GM23248 (cell line): ENCODE data around the gene DFFB. TPM values are rescaled to one million over a fixed set of nuclear protein-coding genes. Genes with fewer than 3 reads are reported as not detected.

Experiments
- DNase-seq: peaks from one replicate; pipeline ENCODE4 v3.0.0-alpha.2; 2015
- H2AFZ ChIP-seq: fragments of 200-600 bp; sonication (generic); 2 replicates; pipeline ENCODE4 v1.6.1; 2016; ENCODE audit warnings: antibody characterized with exemption
- H3F3A ChIP-seq: fragments of 200-600 bp; sonication (generic); 2 replicates; pipeline ENCODE4 v1.6.1; 2016; ENCODE audit warnings: mild to moderate bottlenecking, antibody characterized with exemption, mixed run types; ENCODE audit not compliant: insufficient read depth
- H3K27ac ChIP-seq: fragments of 200-600 bp; sonication (generic); 2 replicates; pipeline ENCODE4 v1.5.1; 2016; ENCODE audit warnings: mild to moderate bottlenecking
- H3K27me3 ChIP-seq: fragments of 200-600 bp; sonication (generic); replicated peaks from 2 replicates; pipeline ENCODE4 v1.6.1; 2016; ENCODE audit warnings: mild to moderate bottlenecking; ENCODE audit not compliant: insufficient read depth
- H3K36me3 ChIP-seq: fragments of 200-600 bp; sonication (generic); 2 replicates; pipeline ENCODE4 v1.6.1; 2016; ENCODE audit warnings: low read depth, mild to moderate bottlenecking
- H3K4me1 ChIP-seq: fragments of 200-600 bp; sonication (generic); 2 replicates; pipeline ENCODE4 v1.6.1; 2016; ENCODE audit warnings: mild to moderate bottlenecking; ENCODE audit not compliant: insufficient read depth
- H3K4me2 ChIP-seq: fragments of 200-600 bp; sonication (generic); one replicate; pipeline ENCODE4 v1.6.1; 2016; ENCODE audit warnings: mild to moderate bottlenecking; ENCODE audit not compliant: unreplicated experiment
- H3K4me3 ChIP-seq: fragments of 200-600 bp; sonication (generic); 2 replicates; pipeline ENCODE4 v1.5.1; 2016; ENCODE audit warnings: mild to moderate bottlenecking
- H3K79me2 ChIP-seq: fragments of 200-600 bp; sonication (generic); 2 replicates; pipeline ENCODE4 v1.6.1; 2016; ENCODE audit warnings: mild to moderate bottlenecking; ENCODE audit not compliant: insufficient read depth
- H3K9ac ChIP-seq: fragments of 200-600 bp; sonication (generic); 2 replicates; pipeline ENCODE4 v1.6.1; 2016; ENCODE audit warnings: mild to moderate bottlenecking
- H3K9me2 ChIP-seq: fragments of 200-600 bp; sonication (generic); 2 replicates; pipeline ENCODE4 v1.6.1; 2016; ENCODE audit warnings: mixed run types, mild to moderate bottlenecking, moderate library complexity; ENCODE audit not compliant: insufficient read depth
- H3K9me3 ChIP-seq: fragments of 200-600 bp; sonication (generic); one replicate; pipeline ENCODE4 v1.6.1; 2017; ENCODE audit warnings: low read depth
- H4K20me1 ChIP-seq: fragments of 200-600 bp; sonication (generic); 2 replicates; pipeline ENCODE4 v1.6.0; 2016; ENCODE audit not compliant: insufficient read depth
- EZH2 ChIP-seq: fragments of 200-600 bp; sonication (generic); IDR thresholded peaks from 2 replicates; pipeline ENCODE4 v1.6.1; 2018; ENCODE audit warnings: antibody characterized with exemption, mild to moderate bottlenecking; ENCODE audit not compliant: insufficient read depth, poor library complexity, severe bottlenecking
- EZH2phosphoT487 ChIP-seq: fragments of 200-600 bp; sonication (generic); IDR thresholded peaks from 2 replicates; pipeline ENCODE4 v1.6.1; 2018; ENCODE audit warnings: antibody characterized with exemption, moderate library complexity, mild to moderate bottlenecking, low read depth; ENCODE audit not compliant: insufficient read depth
- WGBS, 2 experiments: methylation state at CpG; one replicate each; pipeline ENCODE4 v1.1.6; 2015 to 2017; ENCODE audit warnings: low lambda C conversion rate in 2 of 2, low coverage in 1 of 2; ENCODE audit errors: missing lambda C conversion rate in 2 of 2; 5-methylcytosine and 5-hydroxymethylcytosine counted together
- in situ Hi-C: fragments of 300-500 bp; cut with MboI; formaldehyde crosslinking; loops from 2 replicates; pipeline ENCODE4 v1.15.0; 2020
- polyA plus RNA-seq: library from polyadenylated mRNA; unstranded; fragments of >200 nt; fragmentation: Nextera tagmentation; extraction: Ambion mirVana; gene quantifications from 2 replicates; pipeline ENCODE4 v1.2.1, GENCODE V29; 2016
- total RNA-seq: library from RNA; depleted of rRNA; stranded (reverse); fragments of >200 nt; shearing (Covaris generic); gene quantifications from 2 replicates; pipeline ENCODE4 v1.2.3, GENCODE V29; 2014

Gene DFFB
- total and polyA plus RNA-seq, 2 experiments from 2014 or later: 3.2 to 18.3 TPM

DNA sequence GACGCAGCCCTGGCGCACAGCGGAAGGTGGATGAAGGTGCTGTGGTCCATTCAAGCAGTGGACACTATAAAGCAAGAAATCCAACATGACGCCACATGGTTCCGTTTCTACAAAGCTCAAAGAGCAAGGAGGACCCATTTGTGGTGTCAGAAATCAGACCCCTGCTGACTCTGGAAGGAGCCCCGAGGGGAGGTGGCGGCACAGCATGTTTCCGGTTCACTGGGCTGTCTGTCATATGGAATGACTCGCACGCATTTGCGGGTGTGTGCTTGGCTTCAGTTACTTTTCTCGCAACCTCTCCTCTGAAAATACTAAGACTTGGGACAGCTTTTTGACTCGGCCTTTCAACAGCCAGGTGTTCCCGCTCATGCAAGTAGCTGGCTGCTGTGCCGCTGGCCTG lies 31.9 kb upstream of the DFFB start:
- H4K20me1 ChIP-seq: no peaks in the 10 kb centered on the region
- no peak for TF ChIP-seq EZH2
- TF ChIP-seq EZH2phosphoT487: no peak
- H3K4me1 ChIP-seq: no peaks in the 10 kb centered on the region
- H3F3A ChIP-seq: no peaks in the 10 kb centered on the region
- H3K9me3 ChIP-seq: no peaks in the 10 kb centered on the region
- no peak overlapping the region for H3K4me2 ChIP-seq
- no peak for DNase-seq
- in situ Hi-C loops: no loop called here
- no peaks in the 10 kb centered on the region for H3K27me3 ChIP-seq
- H3K36me3 ChIP-seq: peaks cover 26% of the 10 kb centered on the region; the same call in 1 of the 2 replicates
- no peak overlapping the region for H3K9ac ChIP-seq
- no peak overlapping the region for H3K4me3 ChIP-seq
- WGBS, 2 experiments: 73 to 77% methylated on average over 15 of the region's 15 CpGs
- H2AFZ ChIP-seq: no peak overlapping the region
- no peak overlapping the region for H3K27ac ChIP-seq
- H3K79me2 ChIP-seq: no peaks in the 10 kb centered on the region
- H3K9me2 ChIP-seq: no peaks in the 10 kb centered on the region

DNA sequence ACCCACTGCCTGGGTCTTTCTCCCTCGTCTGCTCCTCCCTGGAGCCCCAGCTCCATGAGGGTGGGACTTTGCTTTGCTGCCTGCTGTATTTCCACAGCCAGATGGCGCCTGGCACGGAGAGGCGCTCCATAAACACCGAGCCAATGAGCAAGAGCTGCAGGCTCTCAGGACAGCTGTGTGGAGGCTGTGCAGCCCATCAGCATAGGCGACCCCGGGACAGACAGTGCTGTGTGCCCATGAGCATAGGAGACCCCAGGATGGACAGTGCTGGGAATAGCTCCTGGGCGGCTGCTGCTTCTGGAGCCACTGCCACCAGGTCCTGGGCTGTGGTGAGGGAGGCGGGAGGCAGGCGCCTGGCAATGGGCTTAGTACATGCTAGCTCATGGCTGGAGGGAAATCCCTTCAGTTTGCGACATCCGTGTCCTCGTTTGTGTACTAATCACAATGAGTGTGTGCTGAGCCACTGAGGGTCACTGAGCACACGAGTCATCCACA lies 29.4 kb upstream of the DFFB start:
- no peak overlapping the region for H3K4me3 ChIP-seq
- DNase-seq: no peak
- no peak overlapping the region for H2AFZ ChIP-seq
- H3K79me2 ChIP-seq: no peaks in the 10 kb centered on the region
- no peak overlapping the region for H3K4me2 ChIP-seq
- peaks cover 26% of the 10 kb centered on the region; the same call in 1 of the 2 replicates for H3K36me3 ChIP-seq
- in situ Hi-C loops: no loop called here
- no peak overlapping the region for H3K9ac ChIP-seq
- peaks cover 17% of the 10 kb centered on the region; the same call in 1 of the 2 replicates for H3F3A ChIP-seq
- H3K4me1 ChIP-seq: peaks cover 10% of the 10 kb centered on the region; the same call in 1 of the 2 replicates
- WGBS, 2 experiments: 74 to 75% methylated on average over 14 of the region's 14 CpGs
- no peaks in the 10 kb centered on the region for H4K20me1 ChIP-seq
- TF ChIP-seq EZH2phosphoT487 (no peak), EZH2 (no peak)
- no peaks in the 10 kb centered on the region for H3K9me3 ChIP-seq
- no peaks in the 10 kb centered on the region for H3K27me3 ChIP-seq
- H3K27ac ChIP-seq: no peak overlapping the region
- H3K9me2 ChIP-seq: no peaks in the 10 kb centered on the region

GRCh38 chr1:3828391-3828790 lies 28.9 kb upstream of the DFFB start:
- no peak overlapping the region for H3K4me2 ChIP-seq
- H4K20me1 ChIP-seq: no peaks in the 10 kb centered on the region
- DNase-seq: no peak
- H3K9ac ChIP-seq: no peak overlapping the region
- H3F3A ChIP-seq: peaks cover 19% of the 10 kb centered on the region; the same call in 1 of the 2 replicates
- no peaks in the 10 kb centered on the region for H3K27me3 ChIP-seq
- H3K9me2 ChIP-seq: no peaks in the 10 kb centered on the region
- no peak overlapping the region for H3K27ac ChIP-seq
- TF ChIP-seq EZH2phosphoT487 (no peak), EZH2 (no peak)
- in situ Hi-C loops: no loop called here
- WGBS, 2 experiments: 91 to 93% methylated on average over 8 of the region's 8 CpGs
- H3K79me2 ChIP-seq: no peaks in the 10 kb centered on the region
- no peak overlapping the region for H3K4me3 ChIP-seq
- H3K36me3 ChIP-seq: peaks cover 29% of the 10 kb centered on the region; the same call in 1 of the 2 replicates
- H3K9me3 ChIP-seq: no peaks in the 10 kb centered on the region
- H3K4me1 ChIP-seq: peaks cover 10% of the 10 kb centered on the region; the same call in 1 of the 2 replicates
- H2AFZ ChIP-seq: no peak overlapping the region

GRCh38 chr1:3831689-3832088 lies 25.6 kb upstream of the DFFB start:
- no peaks in the 10 kb centered on the region for H3K79me2 ChIP-seq
- no peaks in the 10 kb centered on the region for H3K27me3 ChIP-seq
- no peak overlapping the region for H2AFZ ChIP-seq
- no peak overlapping the region for H3K9ac ChIP-seq
- no peaks in the 10 kb centered on the region for H4K20me1 ChIP-seq
- peaks cover 24% of the 10 kb centered on the region; the same call in 1 of the 2 replicates for H3F3A ChIP-seq
- no peaks in the 10 kb centered on the region for H3K9me3 ChIP-seq
- no peak overlapping the region; the same call in 1 of the 2 replicates for H3K27ac ChIP-seq
- H3K4me3 ChIP-seq: no peak overlapping the region
- TF ChIP-seq EZH2phosphoT487: no peak
- no peak for TF ChIP-seq EZH2
- H3K4me1 ChIP-seq: peaks cover 10% of the 10 kb centered on the region; the same call in 1 of the 2 replicates
- H3K4me2 ChIP-seq: no peak overlapping the region
- H3K36me3 ChIP-seq: peaks cover 28% of the 10 kb centered on the region; the same call in 1 of the 2 replicates
- 11 to 14% methylated on average over 6 of the region's 6 CpGs for whole genome bisulfite sequencing, 2 experiments
- peak; percentile 71 for DNase-seq
- in situ Hi-C loops: no loop called here
- H3K9me2 ChIP-seq: no peaks in the 10 kb centered on the region

- in situ Hi-C loops: no loop called here
- H3K9me3 ChIP-seq: no peaks in the 10 kb centered on the region
- TF ChIP-seq EZH2 (no peak), EZH2phosphoT487 (no peak)
- no peak overlapping the region for H3K9ac ChIP-seq
- H3F3A ChIP-seq: peaks cover 24% of the 10 kb centered on the region; the same call in 1 of the 2 replicates
- no peaks in the 10 kb centered on the region for H3K27me3 ChIP-seq
- H4K20me1 ChIP-seq: no peaks in the 10 kb centered on the region
- H3K9me2 ChIP-seq: no peaks in the 10 kb centered on the region
- peaks cover 38% of the 10 kb centered on the region for H3K36me3 ChIP-seq
- peaks cover 10% of the 10 kb centered on the region; the same call in 1 of the 2 replicates for H3K4me1 ChIP-seq
- H3K4me2 ChIP-seq: no peak overlapping the region
- no peaks in the 10 kb centered on the region for H3K79me2 ChIP-seq
- H3K27ac ChIP-seq: no peak overlapping the region
- WGBS, 2 experiments: 97 to 98% methylated on average over 10 of the region's 10 CpGs
- H2AFZ ChIP-seq: no peak overlapping the region
- H3K4me3 ChIP-seq: no peak overlapping the region
- no peak for DNase-seq
Measured at GRCh38 chr1:3834701-3835100, 22.6 kb upstream of the DFFB start.
